Measurements from ENCODE around the gene NAPG.

The NAPG gene

GRCh38 chr18:10525697-10526560, at the start of gene NAPG:
TSS of gene NAPG (plus strand) at chr18:10526027. CDS start at chr18:10526103, 76 bp downstream.
- Histone ChIP-seq H3K4me1 (ENCODE audit: control insufficient read depth in 2 of 2, insufficient read depth in 2 of 2, low read length in 2 of 2) (peaks cover 7 to 17% of the 10 kb centered on the region in 2 donors), H3K4me3 (ENCODE audit: low read length in 2 of 2) (peak within 1 kb of the TSS; percentile 87 to 97), H3K9me3 (ENCODE audit: control insufficient read depth in 2 of 2, low read length in 2 of 2) (no peaks in the 10 kb centered on the region), H3K9ac (ENCODE audit: low read depth in 1 of 2, low read length in 2 of 2) (peak within 1 kb of the TSS; percentile 70 to 88), H3K27me3 (ENCODE audit: control insufficient read depth in 2 of 2, insufficient read depth in 2 of 2, low read length in 2 of 2) (no peaks in the 10 kb centered on the region), H3K27ac (ENCODE audit: low read depth in 2 of 2, low read length in 2 of 2) (peak within 1 kb of the TSS; percentile 84 to 85), H3K36me3 (ENCODE audit: control insufficient read depth in 2 of 2, insufficient read depth in 2 of 2, low read length in 2 of 2) (no peaks in the 10 kb centered on the region)

DNA sequence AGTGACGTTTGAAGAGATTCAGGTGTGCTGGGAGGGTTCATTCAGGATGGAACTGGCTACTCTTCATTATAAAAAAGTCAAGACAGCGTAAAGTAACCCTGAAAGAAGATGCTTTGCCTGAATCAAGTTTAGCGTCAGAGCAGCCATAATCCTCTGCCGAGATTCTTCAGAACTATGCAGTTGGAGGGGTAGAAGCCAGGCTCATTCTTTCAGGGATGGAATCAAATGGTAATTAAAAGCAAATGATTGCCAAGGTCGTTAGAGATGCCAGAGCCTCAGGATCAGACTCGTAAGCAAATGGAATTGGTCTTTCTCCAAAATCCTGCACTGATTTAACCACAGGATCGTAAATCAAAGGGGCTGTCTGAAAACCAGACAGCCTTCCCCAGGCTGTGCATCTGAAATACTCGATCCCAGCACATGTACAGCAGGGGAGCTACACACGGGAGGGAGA, 49.5 kb upstream of the NAPG start:
- no peaks in the 10 kb centered on the region for H3K4me1 ChIP-seq (ENCODE audit: control insufficient read depth in 2 of 2, insufficient read depth in 2 of 2, low read length in 2 of 2)
- no peaks in the 10 kb centered on the region for H3K27me3 ChIP-seq (ENCODE audit: control insufficient read depth in 2 of 2, insufficient read depth in 2 of 2, low read length in 2 of 2)
- H3K9me3 ChIP-seq (ENCODE audit: control insufficient read depth in 2 of 2, low read length in 2 of 2), result no peaks in the 10 kb centered on the region
- H3K36me3 ChIP-seq (ENCODE audit: control insufficient read depth in 2 of 2, insufficient read depth in 2 of 2, low read length in 2 of 2), result no peaks in the 10 kb centered on the region
- no peak overlapping the region for H3K27ac ChIP-seq (ENCODE audit: low read depth in 2 of 2, low read length in 2 of 2)
- H3K9ac ChIP-seq (ENCODE audit: low read depth in 1 of 2, low read length in 2 of 2), result no peak overlapping the region
- no peak overlapping the region for H3K4me3 ChIP-seq (ENCODE audit: low read length in 2 of 2)

GRCh38 chr18:10477121-10477862, 48.5 kb upstream of the NAPG start:
- Histone ChIP-seq H3K27me3 (ENCODE audit: control insufficient read depth in 2 of 2, insufficient read depth in 2 of 2, low read length in 2 of 2) (no peaks in the 10 kb centered on the region), H3K9me3 (ENCODE audit: control insufficient read depth in 2 of 2, low read length in 2 of 2) (no peaks in the 10 kb centered on the region), H3K9ac (ENCODE audit: low read depth in 1 of 2, low read length in 2 of 2) (no peak overlapping the region), H3K36me3 (ENCODE audit: control insufficient read depth in 2 of 2, insufficient read depth in 2 of 2, low read length in 2 of 2) (no peaks in the 10 kb centered on the region), H3K4me3 (ENCODE audit: low read length in 2 of 2) (no peak overlapping the region), H3K4me1 (ENCODE audit: control insufficient read depth in 2 of 2, insufficient read depth in 2 of 2, low read length in 2 of 2) (no peaks in the 10 kb centered on the region), H3K27ac (ENCODE audit: low read depth in 2 of 2, low read length in 2 of 2) (no peak overlapping the region)

DNA sequence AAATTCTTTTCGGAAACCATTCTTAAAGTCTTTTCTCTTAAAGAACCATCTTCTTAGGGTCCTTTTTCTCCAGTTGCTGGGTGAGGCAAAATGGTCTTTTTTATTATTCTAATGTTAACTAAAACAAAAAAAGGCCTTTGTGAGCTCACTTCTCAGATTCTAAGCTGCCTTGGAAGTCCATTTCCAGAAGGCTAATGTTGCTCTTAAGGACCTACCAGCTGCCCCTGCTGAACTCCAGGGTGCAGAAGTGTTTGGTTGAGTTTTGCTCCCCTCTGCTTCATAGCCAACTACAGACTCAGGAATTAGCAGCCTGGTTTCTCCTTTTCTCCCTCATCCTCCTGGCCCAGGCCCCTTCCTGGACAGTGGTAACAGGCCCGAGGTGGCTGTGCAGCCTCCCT, 48.0 kb upstream of the NAPG start:
- Histone ChIP-seq H3K4me3 (ENCODE audit: low read length in 2 of 2) (no peak overlapping the region), H3K4me1 (ENCODE audit: control insufficient read depth in 2 of 2, insufficient read depth in 2 of 2, low read length in 2 of 2) (peaks cover 0 to 3% of the 10 kb centered on the region in 2 donors), H3K36me3 (ENCODE audit: control insufficient read depth in 2 of 2, insufficient read depth in 2 of 2, low read length in 2 of 2) (no peaks in the 10 kb centered on the region), H3K9me3 (ENCODE audit: control insufficient read depth in 2 of 2, low read length in 2 of 2) (no peaks in the 10 kb centered on the region), H3K27ac (ENCODE audit: low read depth in 2 of 2, low read length in 2 of 2) (no peak overlapping the region), H3K9ac (ENCODE audit: low read depth in 1 of 2, low read length in 2 of 2) (no peak overlapping the region), H3K27me3 (ENCODE audit: control insufficient read depth in 2 of 2, insufficient read depth in 2 of 2, low read length in 2 of 2) (no peaks in the 10 kb centered on the region)

GRCh38 chr18:10481831-10482230, 44.0 kb upstream of the NAPG start:
- H3K27ac ChIP-seq (ENCODE audit: low read depth in 2 of 2, low read length in 2 of 2), result peak overlapping the region in 1 of 2 donors; percentile 12
- no peaks in the 10 kb centered on the region for H3K36me3 ChIP-seq (ENCODE audit: control insufficient read depth in 2 of 2, insufficient read depth in 2 of 2, low read length in 2 of 2)
- no peaks in the 10 kb centered on the region for H3K9me3 ChIP-seq (ENCODE audit: control insufficient read depth in 2 of 2, low read length in 2 of 2)

GRCh38 chr18:10482363-10482984, 43.4 kb upstream of the NAPG start:
- no peaks in the 10 kb centered on the region for H3K27me3 ChIP-seq (ENCODE audit: control insufficient read depth in 2 of 2, insufficient read depth in 2 of 2, low read length in 2 of 2)
- no peaks in the 10 kb centered on the region for H3K36me3 ChIP-seq (ENCODE audit: control insufficient read depth in 2 of 2, insufficient read depth in 2 of 2, low read length in 2 of 2)
- H3K27ac ChIP-seq (ENCODE audit: low read depth in 2 of 2, low read length in 2 of 2), result peak overlapping the region in 1 of 2 donors; percentile 3
- H3K4me3 ChIP-seq (ENCODE audit: low read length in 2 of 2), result no peak overlapping the region
- H3K9ac ChIP-seq (ENCODE audit: low read depth in 1 of 2, low read length in 2 of 2), result no peak overlapping the region
- peaks cover 0 to 5% of the 10 kb centered on the region in 2 donors for H3K4me1 ChIP-seq (ENCODE audit: control insufficient read depth in 2 of 2, insufficient read depth in 2 of 2, low read length in 2 of 2)
- no peaks in the 10 kb centered on the region for H3K9me3 ChIP-seq (ENCODE audit: control insufficient read depth in 2 of 2, low read length in 2 of 2)

More at GRCh38 chr18:10481831-10482230, 44.0 kb upstream of the NAPG start:
- Histone ChIP-seq H3K9ac (ENCODE audit: low read depth in 1 of 2, low read length in 2 of 2) (no peak overlapping the region), H3K4me3 (ENCODE audit: low read length in 2 of 2) (no peak overlapping the region), H3K4me1 (ENCODE audit: control insufficient read depth in 2 of 2, insufficient read depth in 2 of 2, low read length in 2 of 2) (peaks cover 0 to 5% of the 10 kb centered on the region in 2 donors), H3K27me3 (ENCODE audit: control insufficient read depth in 2 of 2, insufficient read depth in 2 of 2, low read length in 2 of 2) (no peaks in the 10 kb centered on the region)

GRCh38 chr18:10482985-10483949, 42.6 kb upstream of the NAPG start:
- H3K4me1 ChIP-seq (ENCODE audit: control insufficient read depth in 2 of 2, insufficient read depth in 2 of 2, low read length in 2 of 2), result peaks cover 0 to 5% of the 10 kb centered on the region in 2 donors
- H3K9ac ChIP-seq (ENCODE audit: low read depth in 1 of 2, low read length in 2 of 2), result no peak overlapping the region
- H3K36me3 ChIP-seq (ENCODE audit: control insufficient read depth in 2 of 2, insufficient read depth in 2 of 2, low read length in 2 of 2), result no peaks in the 10 kb centered on the region
- H3K4me3 ChIP-seq (ENCODE audit: low read length in 2 of 2), result no peak overlapping the region
- H3K27ac ChIP-seq (ENCODE audit: low read depth in 2 of 2, low read length in 2 of 2), result peak overlapping the region in 1 of 2 donors; percentile 68
- H3K27me3 ChIP-seq (ENCODE audit: control insufficient read depth in 2 of 2, insufficient read depth in 2 of 2, low read length in 2 of 2), result no peaks in the 10 kb centered on the region
- no peaks in the 10 kb centered on the region for H3K9me3 ChIP-seq (ENCODE audit: control insufficient read depth in 2 of 2, low read length in 2 of 2)

DNA sequence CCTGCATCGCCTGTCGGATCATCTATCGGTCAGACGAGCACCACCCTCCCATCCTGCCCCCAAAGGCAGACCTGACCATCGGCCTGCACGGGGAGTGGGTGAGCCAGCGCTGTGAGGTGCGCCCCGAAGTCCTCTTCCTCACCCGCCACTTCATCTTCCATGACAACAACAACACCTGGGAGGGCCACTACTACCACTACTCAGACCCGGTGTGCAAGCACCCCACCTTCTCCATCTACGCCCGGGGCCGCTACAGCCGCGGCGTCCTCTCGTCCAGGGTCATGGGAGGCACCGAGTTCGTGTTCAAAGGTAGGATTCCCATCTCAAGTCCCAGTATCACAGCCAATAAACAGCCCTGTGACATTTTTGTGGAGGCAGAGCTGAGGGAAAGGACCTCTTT, 40.4 kb upstream of the NAPG start:
- Histone ChIP-seq H3K4me1 (ENCODE audit: control insufficient read depth in 2 of 2, insufficient read depth in 2 of 2, low read length in 2 of 2) (peaks cover 0 to 5% of the 10 kb centered on the region in 2 donors), H3K9me3 (ENCODE audit: control insufficient read depth in 2 of 2, low read length in 2 of 2) (no peaks in the 10 kb centered on the region), H3K27ac (ENCODE audit: low read depth in 2 of 2, low read length in 2 of 2) (no peak overlapping the region), H3K36me3 (ENCODE audit: control insufficient read depth in 2 of 2, insufficient read depth in 2 of 2, low read length in 2 of 2) (no peaks in the 10 kb centered on the region), H3K9ac (ENCODE audit: low read depth in 1 of 2, low read length in 2 of 2) (no peak overlapping the region), H3K4me3 (ENCODE audit: low read length in 2 of 2) (no peak overlapping the region), H3K27me3 (ENCODE audit: control insufficient read depth in 2 of 2, insufficient read depth in 2 of 2, low read length in 2 of 2) (no peaks in the 10 kb centered on the region)

DNA sequence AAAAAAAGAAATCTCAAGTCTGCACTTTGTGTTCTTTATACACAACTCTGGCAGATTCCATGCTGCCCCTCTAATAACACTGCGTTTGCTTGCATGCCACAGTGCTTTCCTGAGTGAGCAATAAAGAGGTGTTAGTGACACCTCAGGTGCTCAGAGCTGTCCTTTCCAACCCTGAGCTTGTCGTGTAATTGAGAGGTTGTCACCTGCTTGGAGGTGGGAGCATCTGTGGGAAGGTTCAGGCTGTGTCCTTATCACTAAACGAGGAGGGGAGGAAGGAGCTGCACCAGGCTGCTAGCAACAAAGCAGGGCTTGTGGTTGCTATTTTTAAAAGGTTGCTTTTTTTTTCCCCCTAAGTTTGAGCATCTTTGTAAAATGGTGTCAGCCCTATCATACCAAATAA, 39.5 kb upstream of the NAPG start:
- no peaks in the 10 kb centered on the region for H3K36me3 ChIP-seq (ENCODE audit: control insufficient read depth in 2 of 2, insufficient read depth in 2 of 2, low read length in 2 of 2)
- H3K27ac ChIP-seq (ENCODE audit: low read depth in 2 of 2, low read length in 2 of 2), result no peak overlapping the region

More for the DNA sequence above, 39.5 kb upstream of the NAPG start:
- Histone ChIP-seq H3K9me3 (ENCODE audit: control insufficient read depth in 2 of 2, low read length in 2 of 2) (no peaks in the 10 kb centered on the region), H3K9ac (ENCODE audit: low read depth in 1 of 2, low read length in 2 of 2) (no peak overlapping the region), H3K4me3 (ENCODE audit: low read length in 2 of 2) (no peak overlapping the region), H3K27me3 (ENCODE audit: control insufficient read depth in 2 of 2, insufficient read depth in 2 of 2, low read length in 2 of 2) (no peaks in the 10 kb centered on the region), H3K4me1 (ENCODE audit: control insufficient read depth in 2 of 2, insufficient read depth in 2 of 2, low read length in 2 of 2) (peaks cover 0 to 5% of the 10 kb centered on the region in 2 donors)

All from mucosa of rectum (tissue), 2 donors.